ENCODE results near the gene CCDC50.

DNA sequence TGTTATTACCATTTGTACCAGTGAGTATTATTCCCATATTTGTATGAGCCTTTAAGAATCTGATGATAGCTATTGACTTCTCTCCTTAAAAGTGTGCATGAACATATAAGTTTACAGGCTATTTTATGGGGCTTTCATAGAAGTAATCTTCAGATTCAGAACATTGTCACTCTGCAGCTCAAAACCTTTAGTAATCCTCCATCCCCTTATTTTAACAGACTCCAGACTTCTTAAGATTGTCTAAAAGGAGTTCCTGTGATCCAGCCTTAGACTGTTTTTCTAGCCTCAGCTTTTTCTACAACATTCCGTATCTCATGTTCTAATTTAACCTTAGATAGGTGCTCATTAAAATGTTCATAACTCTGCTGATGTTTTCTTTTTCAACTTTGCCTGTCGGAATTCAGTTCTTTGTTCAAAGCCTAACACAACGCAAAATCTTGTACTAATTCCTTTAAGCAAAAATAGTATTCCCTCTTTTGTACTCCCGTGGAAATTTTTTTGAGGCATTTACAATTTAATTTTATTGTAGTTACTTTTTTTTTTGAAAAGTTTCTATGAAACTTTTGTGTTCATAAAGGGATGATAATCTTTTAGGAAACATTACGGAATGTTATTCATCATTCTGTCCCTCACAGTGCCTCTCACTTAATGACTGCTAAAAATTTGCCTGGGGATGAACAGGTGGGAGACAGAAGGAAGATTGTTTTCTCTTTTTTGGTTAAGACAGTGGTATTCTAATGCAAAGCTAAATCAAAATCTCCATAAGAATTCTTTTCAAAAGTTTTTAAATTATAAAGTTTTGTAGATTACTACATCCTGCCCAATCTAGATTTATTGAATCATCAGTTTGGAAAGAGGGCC lies 39.8 kb downstream of the CCDC50 start:
- TF ChIP-seq EP300 (IDR thresholded peaks at IDR 0.05) (no peak), POLR2A (IDR thresholded peaks at IDR 0.05) (no peak), POLR2AphosphoS5 (IDR thresholded peaks at IDR 0.05) (no peak)
- TF ChIP-seq, protein P1, sequence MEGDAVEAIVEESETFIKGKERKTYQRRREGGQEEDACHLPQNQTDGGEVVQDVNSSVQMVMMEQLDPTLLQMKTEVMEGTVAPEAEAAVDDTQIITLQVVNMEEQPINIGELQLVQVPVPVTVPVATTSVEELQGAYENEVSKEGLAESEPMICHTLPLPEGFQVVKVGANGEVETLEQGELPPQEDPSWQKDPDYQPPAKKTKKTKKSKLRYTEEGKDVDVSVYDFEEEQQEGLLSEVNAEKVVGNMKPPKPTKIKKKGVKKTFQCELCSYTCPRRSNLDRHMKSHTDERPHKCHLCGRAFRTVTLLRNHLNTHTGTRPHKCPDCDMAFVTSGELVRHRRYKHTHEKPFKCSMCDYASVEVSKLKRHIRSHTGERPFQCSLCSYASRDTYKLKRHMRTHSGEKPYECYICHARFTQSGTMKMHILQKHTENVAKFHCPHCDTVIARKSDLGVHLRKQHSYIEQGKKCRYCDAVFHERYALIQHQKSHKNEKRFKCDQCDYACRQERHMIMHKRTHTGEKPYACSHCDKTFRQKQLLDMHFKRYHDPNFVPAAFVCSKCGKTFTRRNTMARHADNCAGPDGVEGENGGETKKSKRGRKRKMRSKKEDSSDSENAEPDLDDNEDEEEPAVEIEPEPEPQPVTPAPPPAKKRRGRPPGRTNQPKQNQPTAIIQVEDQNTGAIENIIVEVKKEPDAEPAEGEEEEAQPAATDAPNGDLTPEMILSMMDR (IDR thresholded peaks at IDR 0.05): no peak

Data from upper lobe of left lung (tissue), 4 donors.